Activated CD8-positive, alpha-beta memory T cell treated with anti-CD3 and anti-CD28 coated beads, Interleukin-2, amount 50 U/mL, for 48 hours (primary cell): Measurements from ENCODE around the gene DGKD.

Experiments
- DNase-seq: peaks from one replicate; pipeline ENCODE4 v3.0.0-alpha.2; 2020

The DGKD gene

GRCh38 chr2:233481368-233482142 lies 127.3 kb downstream of the DGKD start:
- no peak for DNase-seq

DNA sequence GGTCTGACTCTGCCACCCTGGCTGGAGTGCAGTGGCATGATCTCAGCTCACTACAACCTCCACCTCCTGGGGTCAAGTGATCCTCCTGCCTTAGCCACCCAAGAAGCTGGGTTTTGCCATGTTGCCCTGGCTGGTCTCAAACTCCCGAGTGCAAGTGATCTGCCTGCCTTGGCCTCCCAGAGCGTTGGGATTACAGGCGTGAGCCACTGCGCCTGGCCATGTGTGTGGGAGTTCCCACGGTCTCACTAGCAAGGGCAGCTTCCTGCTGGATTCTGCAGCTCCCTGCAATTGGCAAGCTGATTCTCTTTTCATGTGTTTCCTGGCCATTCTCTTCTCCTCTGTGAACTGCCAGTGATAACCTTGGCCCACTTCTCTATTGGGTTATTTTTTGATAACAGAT lies 128.3 kb downstream of the DGKD start:
- no peak for DNase-seq

- DNase-seq = no peak
These were observed 131.4 kb downstream of the DGKD start for GRCh38 chr2:233485726-233486125.

DNA sequence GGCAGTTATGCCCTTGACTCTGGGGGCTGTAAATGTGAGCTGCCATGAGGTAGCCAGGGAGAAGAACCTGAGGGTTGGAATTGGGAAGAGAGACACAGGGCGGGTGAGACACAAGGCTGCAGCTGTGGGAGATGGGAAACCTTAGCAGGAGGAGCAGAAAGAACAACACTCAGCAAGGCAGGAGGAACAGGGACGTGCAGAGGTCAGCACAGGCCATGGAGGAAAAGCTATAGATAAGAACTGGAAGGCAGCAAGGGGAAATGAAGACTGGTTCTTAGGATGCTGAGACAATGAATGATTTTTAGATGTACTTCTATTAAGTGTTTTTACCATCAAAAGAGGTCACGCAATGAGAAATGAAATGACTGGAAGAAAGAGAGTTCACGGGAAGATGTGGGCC lies 132.1 kb downstream of the DGKD start:
- DNase-seq = no peak

- no peak for DNase-seq
These were observed 132.7 kb downstream of the DGKD start for GRCh38 chr2:233486778-233487552.

DNA sequence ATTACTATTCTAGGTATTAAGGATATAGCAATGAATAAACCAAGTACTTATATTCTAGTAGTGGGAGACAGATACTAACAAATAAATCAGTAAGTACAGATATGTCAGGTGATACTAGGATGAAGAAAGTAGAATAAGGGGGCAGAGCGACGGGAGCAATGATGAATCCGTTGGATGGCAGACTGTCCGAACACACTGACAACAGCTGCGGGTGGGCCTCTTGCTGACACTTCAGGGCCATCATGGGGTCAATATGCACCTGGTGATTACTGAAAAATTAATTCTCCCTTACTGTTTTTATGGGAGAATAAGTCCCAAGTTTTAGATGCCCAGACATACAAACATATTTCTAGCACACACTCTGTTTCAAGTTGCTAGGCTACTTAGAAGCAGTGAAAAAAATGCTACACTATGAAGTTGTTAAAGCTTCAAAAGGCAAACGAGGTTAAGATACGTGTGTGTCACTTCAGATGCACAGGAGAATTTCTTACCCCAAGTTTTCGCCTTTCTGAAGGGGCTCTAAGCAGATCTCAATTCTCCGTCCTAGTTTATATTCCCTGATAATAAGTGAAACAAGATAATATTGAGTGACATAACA lies 133.6 kb downstream of the DGKD start:
- no peak for DNase-seq

DNA sequence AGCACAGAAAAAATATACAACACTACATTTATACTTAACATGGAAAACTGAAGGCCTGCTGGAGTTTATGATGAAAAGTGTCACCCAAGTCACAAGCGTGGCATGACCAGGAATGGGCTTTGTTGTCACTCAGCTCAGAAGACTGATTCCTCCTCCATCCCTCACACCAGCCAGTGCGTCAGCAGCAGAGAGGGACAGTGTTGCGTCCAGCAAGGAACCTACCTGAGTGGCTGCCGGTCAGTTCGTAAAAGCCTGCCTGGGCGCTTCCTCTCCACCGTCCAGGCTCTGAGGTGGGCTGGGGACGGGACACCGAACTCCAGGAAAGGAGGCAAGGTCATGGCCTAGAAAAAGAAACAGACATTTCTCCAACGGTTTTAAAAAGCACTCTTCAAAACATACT lies 134.8 kb downstream of the DGKD start:
- no peak for DNase-seq

GRCh38 chr2:233489666-233490065 lies 135.4 kb downstream of the DGKD start:
- DNase-seq = no peak

DNA sequence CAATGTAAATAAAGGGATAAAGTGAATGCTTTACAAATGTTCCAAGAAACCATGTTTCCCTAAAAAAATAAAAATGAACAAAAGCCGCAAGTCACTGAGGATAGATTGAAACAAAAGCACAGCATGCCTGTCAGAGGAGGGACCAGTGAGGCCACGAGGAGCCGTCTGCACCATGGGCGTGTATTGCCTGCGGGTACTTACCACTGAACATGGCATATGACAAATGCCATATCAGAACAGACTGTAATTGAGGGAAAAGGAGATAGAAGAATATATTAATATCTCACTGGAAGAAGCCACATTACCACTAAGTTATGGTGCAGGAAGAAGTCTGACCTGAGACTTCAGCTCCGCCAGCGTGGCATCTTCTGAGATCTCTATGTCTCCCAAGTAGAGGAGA lies 136.5 kb downstream of the DGKD start:
- DNase-seq = no peak

DNA sequence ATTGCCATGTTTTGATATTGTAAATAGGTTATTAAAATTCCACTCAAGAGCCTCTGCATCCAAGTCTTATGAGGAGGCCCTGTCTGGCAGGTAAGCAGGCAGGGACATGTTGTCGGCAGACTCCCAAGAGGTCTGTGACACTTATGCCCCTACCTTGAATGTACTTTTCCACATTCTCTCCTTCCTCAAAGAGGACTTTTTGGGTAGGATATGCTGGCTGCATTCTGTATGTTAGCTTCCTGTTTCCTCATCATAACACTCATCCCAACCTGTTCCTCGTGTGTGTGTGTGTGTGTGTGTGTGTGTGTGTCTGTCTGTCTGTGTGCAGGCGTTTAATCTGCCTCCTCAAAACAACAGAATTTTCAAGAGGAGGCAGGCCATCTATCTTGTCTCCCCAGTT lies 137.0 kb downstream of the DGKD start:
- DNase-seq = no peak

- DNase-seq = no peak
These were observed 137.8 kb downstream of the DGKD start for GRCh38 chr2:233492078-233492477.

- no peak for DNase-seq
These were observed 138.5 kb downstream of the DGKD start for GRCh38 chr2:233492751-233493150.

GRCh38 chr2:233495503-233496496 lies 141.5 kb downstream of the DGKD start:
- DNase-seq = no peak

- no peak for DNase-seq
These were observed 143.4 kb downstream of the DGKD start for GRCh38 chr2:233497692-233498091.

DNA sequence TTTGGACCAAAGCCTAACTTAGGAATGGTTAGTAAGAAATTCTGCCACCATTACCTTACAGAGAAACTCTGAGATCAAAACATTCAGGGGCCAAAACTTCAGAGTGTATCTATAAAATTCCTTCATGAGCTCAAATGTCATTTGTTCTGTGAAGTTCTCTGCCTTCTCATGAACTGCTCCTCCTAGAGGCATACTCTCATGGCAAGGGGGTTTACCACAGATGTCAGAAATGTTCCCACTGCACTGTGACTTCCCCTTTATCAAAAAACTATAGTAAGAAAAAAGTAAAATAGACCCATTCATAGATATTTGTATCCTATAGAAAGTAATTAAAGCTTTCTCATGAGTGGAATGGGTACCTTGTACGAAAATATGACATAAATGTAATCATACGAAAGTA lies 143.8 kb downstream of the DGKD start:
- no peak for DNase-seq

GRCh38 chr2:233499928-233500327 lies 145.6 kb downstream of the DGKD start:
- no peak for DNase-seq

- no peak for DNase-seq
These were observed 147.1 kb downstream of the DGKD start for GRCh38 chr2:233501198-233502076.

DNA sequence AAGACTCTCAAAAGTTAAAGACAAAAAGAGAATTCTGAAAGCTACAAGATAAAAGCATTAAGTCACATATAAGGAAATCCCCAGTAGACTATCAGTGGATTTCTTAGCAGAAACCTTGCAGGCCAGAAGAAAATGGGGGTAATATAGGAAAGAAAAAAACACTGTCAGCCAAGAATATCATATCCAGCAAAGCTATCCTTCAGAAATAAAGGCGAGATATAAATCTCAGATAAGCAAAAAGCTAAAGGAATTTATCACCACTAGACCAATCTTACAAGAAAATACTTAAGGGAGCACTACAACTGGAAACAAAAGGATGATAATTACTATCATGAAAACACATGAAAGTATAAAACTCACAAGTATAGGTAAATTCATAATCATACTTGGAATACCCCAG lies 149.2 kb downstream of the DGKD start:
- no peak for DNase-seq

- DNase-seq = no peak
These were observed 149.8 kb downstream of the DGKD start for GRCh38 chr2:233503947-233504637.

GRCh38 chr2:233513953-233514655 lies 159.8 kb downstream of the DGKD start:
- DNase-seq = no peak
